ENCODE results near the gene TOMM20.
"Not testable (repeated sequence)": the region's sequence is repeated elsewhere in the genome, so short reads cannot be mapped to it uniquely, and the experiment has no call there.

TOMM20 gene

DNA sequence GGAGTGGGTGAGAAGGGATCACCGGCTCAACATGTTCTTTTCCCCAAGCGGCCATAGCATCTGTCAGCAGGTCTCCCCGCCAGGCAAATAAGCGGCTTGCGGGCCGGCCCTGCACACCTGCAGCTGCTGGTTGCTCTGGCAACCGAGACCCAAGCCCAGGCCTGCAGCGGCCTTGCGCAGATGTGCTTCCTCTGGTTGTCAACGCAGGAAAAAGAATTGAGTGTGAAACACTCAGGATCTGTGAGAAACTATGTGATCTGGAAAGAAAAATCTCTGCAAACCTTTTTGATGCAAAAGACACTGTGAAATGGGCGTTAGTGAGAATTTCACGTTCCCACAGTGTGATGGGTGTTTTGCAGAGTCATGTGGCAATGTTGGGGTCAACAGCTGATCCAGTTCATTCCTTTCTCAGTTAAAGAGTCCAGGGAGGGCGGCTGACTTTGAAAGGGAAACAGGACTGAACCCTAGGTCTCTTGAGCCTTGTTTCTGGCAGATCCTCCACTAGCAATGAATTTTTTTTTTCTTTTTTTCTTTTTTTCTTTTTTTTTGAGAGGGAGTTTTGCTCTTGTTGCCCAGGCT lies 28.4 kb downstream of the TOMM20 start:
- Histone ChIP-seq H4K20me1 (ENCODE audit: low read depth, low read length) (no peaks in the 10 kb centered on the region), H3K9me3 (ENCODE audit: insufficient read depth, low read length) (no peaks in the 10 kb centered on the region), H3K36me3 (ENCODE audit: low read length) (no peaks in the 10 kb centered on the region), H2AFZ (ENCODE audit: low read depth, low read length, severe bottlenecking) (no peak overlapping the region), H3K27ac (ENCODE audit: low read depth, low read length) (no peak overlapping the region), H3F3A (ENCODE audit: insufficient read depth) (peaks cover 10% of the 10 kb centered on the region), H3K4me2 (ENCODE audit: low read depth, low read length, poor library complexity, severe bottlenecking) (no peak overlapping the region), H3K4me3 (ENCODE audit: insufficient read depth, low read length, poor library complexity, severe bottlenecking) (no peak overlapping the region), H3K9ac (ENCODE audit: low read length) (no peak overlapping the region), H3K27me3 (ENCODE audit: low read length) (no peaks in the 10 kb centered on the region), H3K9me2 (replicated peaks; ENCODE audit: insufficient read depth, low read length) (no peaks in the 10 kb centered on the region), H3K79me2 (ENCODE audit: insufficient read depth, low read length) (no peaks in the 10 kb centered on the region)
- TF ChIP-seq, protein P1, sequence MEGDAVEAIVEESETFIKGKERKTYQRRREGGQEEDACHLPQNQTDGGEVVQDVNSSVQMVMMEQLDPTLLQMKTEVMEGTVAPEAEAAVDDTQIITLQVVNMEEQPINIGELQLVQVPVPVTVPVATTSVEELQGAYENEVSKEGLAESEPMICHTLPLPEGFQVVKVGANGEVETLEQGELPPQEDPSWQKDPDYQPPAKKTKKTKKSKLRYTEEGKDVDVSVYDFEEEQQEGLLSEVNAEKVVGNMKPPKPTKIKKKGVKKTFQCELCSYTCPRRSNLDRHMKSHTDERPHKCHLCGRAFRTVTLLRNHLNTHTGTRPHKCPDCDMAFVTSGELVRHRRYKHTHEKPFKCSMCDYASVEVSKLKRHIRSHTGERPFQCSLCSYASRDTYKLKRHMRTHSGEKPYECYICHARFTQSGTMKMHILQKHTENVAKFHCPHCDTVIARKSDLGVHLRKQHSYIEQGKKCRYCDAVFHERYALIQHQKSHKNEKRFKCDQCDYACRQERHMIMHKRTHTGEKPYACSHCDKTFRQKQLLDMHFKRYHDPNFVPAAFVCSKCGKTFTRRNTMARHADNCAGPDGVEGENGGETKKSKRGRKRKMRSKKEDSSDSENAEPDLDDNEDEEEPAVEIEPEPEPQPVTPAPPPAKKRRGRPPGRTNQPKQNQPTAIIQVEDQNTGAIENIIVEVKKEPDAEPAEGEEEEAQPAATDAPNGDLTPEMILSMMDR (IDR thresholded peaks at IDR 0.05; ENCODE audit: insufficient read depth, low read length, poor library complexity, severe bottlenecking) = no peak
- TF ChIP-seq EZH2phosphoT487 (conservative IDR thresholded peaks at IDR 0.05; ENCODE audit: low read length) = no peak

DNA sequence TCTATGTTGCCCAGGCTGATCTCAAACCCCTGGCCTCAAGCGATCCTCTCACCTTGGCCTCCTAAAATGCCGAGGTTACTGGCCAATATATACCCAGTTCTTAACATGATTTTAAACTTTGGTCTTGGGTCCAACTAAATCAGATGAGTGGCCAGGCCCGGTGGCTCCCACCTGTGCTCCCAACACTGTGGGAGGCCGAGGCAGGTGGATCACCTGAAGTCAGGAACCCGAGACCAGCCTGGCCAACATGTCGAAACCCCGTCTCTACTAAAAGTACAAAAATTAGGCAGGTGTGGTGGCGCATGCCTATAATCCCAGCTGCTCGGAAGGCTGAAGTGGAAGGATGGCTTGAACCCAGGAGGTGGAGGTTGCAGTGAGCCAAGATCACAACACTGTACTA lies 29.6 kb downstream of the TOMM20 start:
- no peaks in the 10 kb centered on the region for H4K20me1 ChIP-seq (ENCODE audit: low read depth, low read length)
- no peaks in the 10 kb centered on the region for H3K9me2 ChIP-seq (replicated peaks; ENCODE audit: insufficient read depth, low read length)
- H2AFZ ChIP-seq (ENCODE audit: low read depth, low read length, severe bottlenecking) = no peak overlapping the region
- no peak overlapping the region for H3K9ac ChIP-seq (ENCODE audit: low read length)
- no peaks in the 10 kb centered on the region for H3K36me3 ChIP-seq (ENCODE audit: low read length)
- no peaks in the 10 kb centered on the region for H3K27me3 ChIP-seq (ENCODE audit: low read length)
- H3F3A ChIP-seq (ENCODE audit: insufficient read depth) = no peaks in the 10 kb centered on the region
- TF ChIP-seq, protein P1 (IDR thresholded peaks at IDR 0.05; ENCODE audit: insufficient read depth, low read length, poor library complexity, severe bottlenecking) = no peak
- TF ChIP-seq EZH2phosphoT487 (conservative IDR thresholded peaks at IDR 0.05; ENCODE audit: low read length) = no peak
- no peak overlapping the region for H3K4me2 ChIP-seq (ENCODE audit: low read depth, low read length, poor library complexity, severe bottlenecking)
- H3K4me3 ChIP-seq (ENCODE audit: insufficient read depth, low read length, poor library complexity, severe bottlenecking) = no peak overlapping the region
- H3K9me3 ChIP-seq (ENCODE audit: insufficient read depth, low read length) = no peaks in the 10 kb centered on the region
- no peaks in the 10 kb centered on the region for H3K79me2 ChIP-seq (ENCODE audit: insufficient read depth, low read length)
- H3K27ac ChIP-seq (ENCODE audit: low read depth, low read length) = no peak overlapping the region

DNA sequence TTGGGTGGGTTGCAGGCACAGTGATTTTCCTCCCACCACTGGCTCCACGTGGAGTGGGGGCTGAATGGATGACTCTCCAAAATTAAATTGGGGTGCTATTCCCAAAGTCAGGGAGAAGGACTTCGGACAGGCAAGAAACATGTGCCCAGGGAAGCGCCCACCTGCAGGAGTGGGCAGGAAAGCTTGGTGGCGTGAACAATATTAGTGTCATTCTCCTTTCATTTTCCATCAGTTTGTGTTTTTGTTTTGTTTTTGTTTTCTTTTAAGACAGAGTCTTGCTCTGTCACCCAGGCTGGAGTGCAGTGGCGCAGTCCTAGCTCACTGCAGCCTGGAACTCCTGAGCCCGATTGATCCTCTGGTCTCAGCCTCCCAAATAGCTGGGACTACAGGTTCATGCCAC lies 30.1 kb downstream of the TOMM20 start:
- Histone ChIP-seq H2AFZ (ENCODE audit: low read depth, low read length, severe bottlenecking) (no peak overlapping the region), H3K4me2 (ENCODE audit: low read depth, low read length, poor library complexity, severe bottlenecking) (no peak overlapping the region)

DNA sequence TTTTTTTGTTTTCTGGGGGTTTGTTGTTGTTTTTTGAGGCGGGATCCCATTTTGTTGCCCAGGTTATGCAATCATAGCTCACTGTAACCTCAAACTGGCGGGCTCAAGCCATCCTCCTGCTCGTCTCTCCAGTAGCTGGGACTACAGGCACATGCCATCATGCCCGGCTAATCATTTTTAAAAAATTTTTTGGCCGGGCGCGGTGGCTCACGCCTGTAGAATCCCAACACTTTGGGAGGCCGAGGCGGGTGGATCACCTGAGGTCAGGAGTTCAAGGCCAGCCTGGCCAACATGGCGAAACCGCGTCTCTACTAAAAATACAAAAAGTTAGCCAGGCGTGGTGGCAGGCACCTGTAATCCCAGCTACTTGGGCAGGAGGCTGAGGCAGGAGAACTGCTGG lies 31.1 kb downstream of the TOMM20 start:
- not testable (repeated sequence) for H4K20me1 ChIP-seq (ENCODE audit: low read depth, low read length); H3K4me3 ChIP-seq (ENCODE audit: insufficient read depth, low read length, poor library complexity, severe bottlenecking); H3K9me3 ChIP-seq (ENCODE audit: insufficient read depth, low read length); H3K9ac ChIP-seq (ENCODE audit: low read length); H2AFZ ChIP-seq (ENCODE audit: low read depth, low read length, severe bottlenecking); H3F3A ChIP-seq (ENCODE audit: insufficient read depth); H3K27ac ChIP-seq (ENCODE audit: low read depth, low read length); H3K79me2 ChIP-seq (ENCODE audit: insufficient read depth, low read length); H3K27me3 ChIP-seq (ENCODE audit: low read length); H3K9me2 ChIP-seq (replicated peaks; ENCODE audit: insufficient read depth, low read length); H3K36me3 ChIP-seq (ENCODE audit: low read length); H3K4me2 ChIP-seq (ENCODE audit: low read depth, low read length, poor library complexity, severe bottlenecking)

More for the DNA sequence above, 30.1 kb downstream of the TOMM20 start:
- Histone ChIP-seq H3K36me3 (ENCODE audit: low read length) (no peaks in the 10 kb centered on the region), H3K79me2 (ENCODE audit: insufficient read depth, low read length) (no peaks in the 10 kb centered on the region), H3K27ac (ENCODE audit: low read depth, low read length) (no peak overlapping the region), H3K4me3 (ENCODE audit: insufficient read depth, low read length, poor library complexity, severe bottlenecking) (no peak overlapping the region), H3K9me3 (ENCODE audit: insufficient read depth, low read length) (no peaks in the 10 kb centered on the region), H3K9me2 (replicated peaks; ENCODE audit: insufficient read depth, low read length) (no peaks in the 10 kb centered on the region), H3K27me3 (ENCODE audit: low read length) (no peaks in the 10 kb centered on the region), H3F3A (ENCODE audit: insufficient read depth) (no peaks in the 10 kb centered on the region), H4K20me1 (ENCODE audit: low read depth, low read length) (no peaks in the 10 kb centered on the region), H3K9ac (ENCODE audit: low read length) (no peak overlapping the region)
- TF ChIP-seq, protein P1 (IDR thresholded peaks at IDR 0.05; ENCODE audit: insufficient read depth, low read length, poor library complexity, severe bottlenecking) = no peak
- no peak for TF ChIP-seq EZH2phosphoT487 (conservative IDR thresholded peaks at IDR 0.05; ENCODE audit: low read length)
